NCI-H146 (cell line): ENCODE measurements around the gene EXT2.

Experiments
- DNase-seq: peaks from one replicate; lab custom pipeline; 2025; lab: John Stamatoyannopoulos, UW

The EXT2 gene

DNA sequence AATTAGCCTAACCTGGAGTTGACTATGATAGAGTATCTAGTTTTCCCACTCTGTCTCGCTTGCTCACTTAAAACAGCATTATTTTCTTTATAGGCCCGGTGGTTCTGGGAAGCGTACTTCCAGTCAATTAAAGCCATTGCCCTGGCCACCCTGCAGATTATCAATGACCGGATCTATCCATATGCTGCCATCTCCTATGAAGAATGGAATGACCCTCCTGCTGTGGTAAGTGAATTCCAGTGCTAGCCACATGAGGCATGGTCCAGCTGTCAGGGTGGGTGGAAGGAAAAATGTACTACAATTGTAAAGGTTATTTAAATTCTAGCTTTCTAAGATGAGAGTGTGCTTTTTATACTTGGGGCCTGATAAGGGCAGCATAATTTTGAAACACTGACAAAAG lies 76.0 kb downstream of the EXT2 start:
- peak; percentile 17 for DNase-seq

DNA sequence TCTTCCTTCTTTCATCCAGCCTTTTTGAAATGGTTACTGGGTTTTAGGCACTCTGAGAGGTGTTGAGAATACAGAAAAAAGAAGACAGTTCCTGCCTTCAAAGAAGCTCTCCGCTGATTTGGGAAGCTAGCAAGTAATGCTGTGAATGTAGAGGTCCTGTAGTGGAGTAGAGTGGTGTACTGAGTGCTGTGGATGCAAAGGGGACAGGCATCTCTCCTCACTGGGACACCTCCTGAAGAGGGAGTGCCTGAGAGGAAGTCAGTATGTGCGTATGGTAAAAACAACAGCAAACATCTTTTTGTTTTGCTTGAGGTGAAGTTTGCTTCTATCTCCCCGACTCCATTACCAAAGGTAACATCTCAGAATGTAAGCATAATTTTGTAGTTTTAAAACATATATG lies 77.5 kb downstream of the EXT2 start:
- DNase-seq, result no peak

DNA sequence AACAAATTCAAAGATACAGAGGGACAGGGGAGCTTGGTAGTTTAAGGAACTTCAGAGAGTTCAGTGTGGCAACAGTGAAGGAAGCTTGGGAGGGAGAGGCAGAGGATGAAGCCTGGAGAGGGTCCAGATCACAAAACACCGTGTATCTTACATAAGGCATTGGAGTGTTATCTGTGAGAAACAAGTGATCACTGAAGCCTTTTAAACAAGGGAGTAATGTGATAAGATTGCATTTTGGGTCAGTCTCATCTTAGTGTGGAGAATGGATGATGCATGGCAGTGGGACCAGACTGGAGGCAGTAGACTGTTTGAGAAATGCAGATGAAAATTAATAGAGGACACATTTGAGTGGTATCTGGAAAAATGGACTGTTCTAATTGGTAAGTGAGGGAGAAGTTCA lies 79.4 kb downstream of the EXT2 start:
- no peak for DNase-seq

DNA sequence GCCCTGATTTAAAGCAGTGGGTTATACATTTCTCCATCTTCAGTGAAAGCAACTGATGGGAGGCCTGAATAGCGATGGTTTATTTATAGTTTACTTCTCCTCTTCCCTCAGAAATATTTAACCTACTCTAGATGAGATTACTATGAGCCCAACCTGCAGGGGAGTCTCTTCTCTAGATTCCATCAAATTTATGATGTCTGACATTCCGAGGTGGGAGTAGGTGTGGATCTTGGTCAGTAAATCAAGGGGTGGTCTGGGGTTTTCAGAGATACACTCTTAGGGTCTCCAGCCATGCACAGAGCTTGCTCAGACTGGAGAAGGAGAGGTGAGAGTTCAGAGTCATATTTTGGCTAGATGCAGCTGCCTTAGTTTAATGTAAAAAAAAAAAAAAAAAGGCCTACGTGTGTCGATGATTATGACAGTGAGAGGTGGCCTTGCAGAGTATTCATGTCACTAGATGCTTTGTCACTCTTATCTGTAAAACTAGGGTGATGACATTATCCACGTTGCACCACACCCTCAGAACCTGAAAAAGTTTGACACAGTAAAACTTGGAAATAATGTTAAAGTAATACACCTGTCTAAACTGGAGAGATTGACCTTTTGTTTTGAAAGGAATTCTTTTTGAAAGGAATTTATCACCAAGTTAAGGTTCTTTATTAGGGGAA lies 81.2 kb downstream of the EXT2 start:
- DNase-seq, result no peak

DNA sequence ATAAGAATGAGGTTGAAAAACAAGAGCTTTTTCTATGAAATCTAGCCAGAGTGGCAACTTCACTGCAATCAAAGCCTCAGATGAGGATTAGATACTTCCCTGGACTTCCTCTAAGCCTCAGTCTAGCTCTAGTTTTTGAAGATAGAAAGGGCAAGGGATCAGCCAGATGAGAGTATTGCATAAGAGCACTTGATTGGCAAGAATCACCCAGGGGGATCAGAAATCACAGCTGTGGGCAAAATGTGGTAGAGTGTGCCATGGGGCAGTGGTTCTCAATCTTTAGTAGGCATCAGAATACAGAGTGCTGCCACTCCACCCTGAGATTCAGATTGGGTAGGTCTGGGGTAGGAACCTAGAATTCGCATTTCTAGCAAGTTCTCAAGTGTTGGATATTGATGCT lies 82.4 kb downstream of the EXT2 start:
- no peak for DNase-seq

DNA sequence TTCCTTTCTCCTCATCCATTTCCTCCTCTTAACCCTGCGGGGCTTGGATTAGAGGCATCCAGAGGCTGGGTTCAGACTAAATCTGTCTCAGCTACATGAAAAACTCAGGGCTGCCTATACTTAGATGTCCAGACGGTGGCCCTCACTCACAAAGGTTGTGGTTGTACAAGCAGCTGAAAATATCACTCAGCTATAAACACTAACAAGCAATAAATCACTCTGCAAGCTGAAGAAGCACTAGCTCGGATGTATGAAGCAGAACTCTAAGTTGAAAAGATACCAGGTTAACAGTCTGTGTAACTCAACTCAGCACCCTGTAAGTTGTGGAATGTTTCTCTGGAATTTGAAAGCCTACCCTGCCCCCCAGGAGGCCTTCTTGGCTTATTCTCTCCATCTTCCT lies 82.9 kb downstream of the EXT2 start:
- DNase-seq, result no peak

DNA sequence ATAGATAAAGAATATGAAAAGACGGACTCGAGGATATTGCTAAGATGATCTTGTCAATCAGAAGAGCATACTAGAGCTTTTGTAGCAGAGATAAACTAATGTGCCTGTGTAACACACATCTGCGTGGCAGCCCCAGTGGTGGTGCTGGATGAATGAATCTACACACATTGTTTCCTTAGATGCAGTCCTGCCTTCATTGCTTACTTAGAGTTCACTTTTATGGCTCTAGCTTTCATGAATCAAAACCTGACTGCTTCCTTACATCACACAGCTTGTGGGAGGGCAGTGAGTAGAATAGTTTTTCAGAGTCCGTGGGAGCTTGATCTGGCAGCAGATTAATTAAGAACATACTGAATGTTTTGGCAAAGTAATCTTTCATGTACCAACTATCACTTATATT lies 83.7 kb downstream of the EXT2 start:
- no peak for DNase-seq

DNA sequence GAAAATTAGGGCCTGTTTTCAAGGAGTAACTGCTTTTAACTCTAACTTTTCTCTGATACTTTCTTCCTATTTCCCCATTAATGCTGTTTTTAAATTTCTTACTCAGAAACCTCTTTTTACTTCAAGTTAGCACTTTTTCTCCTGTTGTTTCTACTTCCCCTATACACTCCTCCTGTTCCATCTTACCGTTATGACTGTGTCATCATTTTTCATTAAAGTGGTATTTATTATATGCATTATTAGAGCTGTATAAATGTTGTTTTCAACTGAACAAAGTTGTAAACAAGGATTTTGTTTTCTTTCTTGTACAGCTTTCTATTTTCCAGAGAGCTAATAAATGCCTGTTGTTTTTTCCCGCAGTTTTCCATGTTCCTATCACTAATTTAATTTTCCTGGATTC lies 84.6 kb downstream of the EXT2 start:
- DNase-seq, result no peak

DNA sequence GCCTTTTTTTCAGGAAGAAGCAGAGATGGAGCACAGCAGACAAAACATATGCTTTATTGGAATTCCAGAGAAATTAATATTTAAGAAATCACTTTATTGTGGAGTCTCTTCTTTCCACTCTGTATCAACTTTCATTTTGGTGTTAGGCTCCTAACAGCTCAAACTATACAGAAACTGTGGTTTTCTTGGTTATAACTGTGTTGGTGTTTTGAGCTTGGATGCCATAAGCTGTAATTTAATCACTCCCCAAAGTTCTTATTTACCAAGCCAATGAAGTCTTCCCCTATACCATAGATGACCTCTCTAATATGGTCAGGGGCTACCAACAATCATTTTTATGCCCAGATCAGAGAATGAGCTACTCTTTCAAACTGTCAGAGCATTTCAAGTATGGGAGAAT lies 90.0 kb downstream of the EXT2 start:
- no peak for DNase-seq

DNA sequence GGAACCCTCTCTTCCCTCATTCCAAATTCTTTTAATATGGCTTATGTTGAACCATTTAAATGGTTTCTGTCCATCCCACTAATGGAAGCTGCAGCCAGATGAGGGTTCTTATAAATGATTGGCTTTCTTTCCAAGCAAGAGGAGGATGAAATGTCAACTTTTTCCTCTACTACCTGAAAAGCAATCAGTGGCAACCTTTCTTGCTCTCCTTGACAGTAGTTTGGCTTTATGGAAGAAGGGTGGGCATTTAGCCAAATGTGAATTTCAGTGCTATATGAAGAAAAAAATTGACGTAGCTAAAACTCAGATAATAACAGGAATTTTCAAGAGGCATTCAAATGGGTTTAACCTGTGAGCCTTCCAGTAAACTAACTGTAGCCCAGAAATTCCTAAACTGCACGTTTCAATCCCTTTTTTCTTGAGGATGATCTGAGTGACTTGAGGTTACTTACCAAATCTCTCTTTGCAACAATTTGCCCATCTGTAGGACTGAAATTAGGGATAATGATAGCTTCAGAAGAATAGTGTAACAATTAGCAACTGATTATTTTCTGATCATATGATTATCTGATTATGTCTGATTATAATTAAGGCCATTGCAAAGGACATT lies 90.9 kb downstream of the EXT2 start:
- DNase-seq, result no peak

DNA sequence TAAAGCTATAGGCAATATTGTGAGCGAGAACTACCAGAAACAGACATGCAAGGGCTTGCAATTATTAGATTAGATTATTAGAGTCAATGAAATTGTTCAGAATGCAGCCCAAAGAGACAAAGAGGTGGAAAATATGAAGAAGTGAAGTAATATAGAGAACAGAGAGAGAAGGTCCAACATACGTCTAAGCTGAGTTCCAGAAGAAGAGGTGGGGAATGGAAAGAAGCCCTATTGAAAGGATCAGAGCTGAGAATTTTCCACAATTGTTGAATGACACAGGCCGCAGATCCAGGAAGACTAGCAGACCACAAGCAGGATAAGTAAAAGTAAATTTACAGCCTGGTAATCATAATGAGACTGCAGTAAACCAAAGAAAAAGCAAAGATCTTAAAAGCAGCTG lies 93.2 kb downstream of the EXT2 start:
- no peak for DNase-seq

DNA sequence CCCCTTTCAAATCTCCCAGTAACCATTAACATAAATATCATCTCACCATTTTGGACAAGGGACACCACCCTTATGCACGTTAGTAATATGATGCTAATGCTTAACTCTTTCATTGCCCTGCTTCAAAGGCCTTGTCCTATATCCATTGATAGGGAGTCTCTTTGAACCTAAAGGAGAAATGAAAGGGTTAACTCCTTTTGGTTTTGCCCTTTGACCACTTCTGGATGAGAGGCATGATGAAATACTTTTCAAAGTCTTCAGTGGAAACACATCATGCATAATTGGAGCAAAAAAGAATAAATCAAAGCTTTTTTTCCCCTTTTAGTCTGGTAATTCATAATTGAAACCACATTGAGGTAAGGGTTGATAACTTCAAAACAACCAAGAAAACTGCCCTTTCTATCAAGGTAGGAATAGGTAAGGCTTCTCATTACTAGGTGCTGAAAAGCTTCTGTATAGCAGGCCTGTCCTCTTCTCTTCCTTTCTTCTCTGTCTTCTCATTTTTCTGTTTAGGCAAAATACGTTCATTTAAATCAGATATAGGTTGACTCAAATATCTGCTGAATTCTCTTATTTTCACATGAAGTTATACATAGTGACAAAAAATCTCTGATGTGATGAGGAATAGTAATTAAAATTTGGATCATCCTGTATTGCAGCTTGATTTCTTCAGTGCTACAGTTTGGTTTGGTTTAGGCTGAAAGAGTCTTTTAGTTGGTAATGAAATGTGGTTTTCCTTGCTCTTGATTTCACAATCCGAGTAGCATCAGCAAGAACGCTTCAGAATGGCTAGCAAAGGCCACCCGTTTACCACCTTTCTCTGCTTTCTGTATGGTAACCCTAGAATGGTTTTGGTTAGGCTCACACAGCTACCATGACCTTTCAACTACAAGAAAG lies 94.8 kb downstream of the EXT2 start:
- no peak for DNase-seq

DNA sequence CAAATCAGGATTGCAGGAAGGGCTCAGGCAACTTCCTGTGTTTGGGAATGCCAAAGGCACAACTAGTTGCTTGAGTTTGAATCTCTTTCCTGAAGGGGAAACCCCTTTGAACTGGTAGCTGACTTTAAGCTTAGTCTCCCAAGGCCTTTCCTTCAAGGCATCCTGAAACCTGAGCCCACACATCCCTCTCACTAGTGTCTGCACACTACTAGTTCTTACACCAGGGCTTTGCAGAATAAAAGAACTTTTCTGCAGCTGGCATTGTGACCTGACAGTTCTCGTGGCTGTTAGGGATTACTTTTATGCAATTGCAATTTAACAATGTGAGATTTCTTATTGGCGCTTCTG lies 95.4 kb downstream of the EXT2 start:
- no peak for DNase-seq

DNA sequence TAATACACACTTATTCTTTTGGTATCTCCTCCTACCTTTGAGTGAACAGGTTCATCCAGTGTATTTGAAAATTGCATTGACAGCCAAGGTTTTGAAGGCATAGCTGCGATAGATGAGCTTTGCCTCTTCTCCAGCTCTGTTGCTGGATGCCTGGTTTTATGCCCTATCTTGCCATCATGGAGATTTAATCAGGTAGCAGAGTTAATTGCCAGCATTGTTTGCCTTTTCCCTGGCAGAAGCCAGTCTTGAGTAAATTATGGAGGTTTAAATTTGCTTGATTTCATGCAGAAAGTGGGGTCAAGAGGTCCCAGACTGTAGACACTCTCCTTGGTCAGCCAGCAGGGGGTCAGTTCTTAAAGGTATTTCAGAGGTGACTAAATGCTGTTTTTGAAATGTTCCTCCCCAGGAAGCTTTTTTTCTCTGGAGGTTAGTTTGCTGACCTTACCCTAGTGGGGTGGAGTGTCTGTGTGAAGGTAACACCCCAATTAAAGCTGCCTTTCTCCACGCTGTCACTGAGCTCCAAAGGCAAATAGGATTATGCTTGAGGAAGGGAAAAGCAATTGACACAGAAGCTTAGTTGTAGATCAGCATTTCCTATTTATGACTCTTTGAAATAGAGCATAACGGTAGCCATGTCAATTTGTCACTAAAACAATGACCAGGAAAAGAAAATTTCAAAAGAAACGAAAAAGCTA lies 96.0 kb downstream of the EXT2 start:
- peak; percentile 89 for DNase-seq

DNA sequence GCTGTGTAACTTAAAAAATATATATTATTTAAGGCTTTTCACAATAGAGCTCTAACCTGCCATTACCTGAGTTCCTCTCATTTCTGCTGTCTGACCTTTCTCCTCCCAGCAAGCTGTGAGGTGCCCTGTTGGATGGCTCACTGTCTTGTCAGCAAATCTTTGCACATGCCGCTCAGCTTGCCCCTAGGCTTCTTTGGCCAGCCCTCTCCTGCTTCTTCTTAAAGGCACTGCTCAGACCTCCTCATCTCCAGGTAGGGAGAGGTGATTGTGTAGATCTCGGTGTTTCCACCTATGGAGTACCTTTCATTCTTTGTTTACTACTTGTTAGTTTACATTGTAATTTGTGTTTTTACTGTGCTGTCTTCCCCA lies 96.5 kb downstream of the EXT2 start:
- DNase-seq, result no peak

DNA sequence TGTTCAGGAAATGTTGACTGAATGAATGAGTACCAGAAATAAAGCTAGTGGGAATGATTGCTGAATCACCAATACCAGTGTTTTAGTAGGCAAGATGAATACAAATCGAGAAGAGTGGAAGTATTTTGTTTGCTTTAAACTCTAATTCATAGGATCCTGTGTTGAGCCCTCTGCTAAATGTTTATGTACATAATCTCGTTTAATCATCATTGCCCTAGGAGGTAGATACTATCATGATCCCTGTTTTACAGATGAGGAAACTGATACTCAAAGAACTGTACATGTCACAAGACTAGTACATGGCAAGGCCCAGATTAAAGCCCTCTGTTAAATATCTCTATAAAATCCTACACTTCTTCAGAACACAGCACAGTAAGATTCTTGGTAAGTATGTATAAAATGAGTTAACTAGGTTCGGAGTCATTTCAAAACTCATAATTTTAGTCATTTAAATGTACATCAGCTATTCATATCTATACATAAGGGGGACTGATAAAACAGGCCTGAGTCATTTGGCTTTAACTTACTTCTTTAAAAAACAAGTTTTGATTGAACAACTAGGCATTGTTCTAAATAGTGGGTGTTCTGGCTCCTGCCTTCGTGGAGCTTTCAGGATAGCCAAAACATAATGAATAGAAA lies 97.1 kb downstream of the EXT2 start:
- no peak for DNase-seq

DNA sequence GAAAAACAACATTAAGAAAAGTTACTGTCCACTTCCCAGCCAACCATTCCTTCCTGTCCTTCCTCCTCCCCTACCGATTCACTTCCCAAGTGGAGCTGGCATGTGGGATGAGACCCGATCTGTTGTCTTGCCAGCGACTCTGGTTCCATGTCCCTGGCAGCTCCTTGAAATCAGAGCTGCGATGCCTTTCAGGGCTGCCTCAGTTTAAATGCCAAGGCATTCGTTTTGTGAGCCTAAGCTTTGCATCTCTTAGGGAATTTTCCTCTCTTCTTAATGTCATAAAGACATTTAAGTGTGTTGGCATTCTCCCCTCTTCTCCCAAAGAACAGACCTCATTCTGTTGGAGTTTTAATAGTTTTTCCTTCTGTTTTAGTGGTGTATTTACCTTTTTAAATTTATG lies 98.4 kb downstream of the EXT2 start:
- no peak for DNase-seq

DNA sequence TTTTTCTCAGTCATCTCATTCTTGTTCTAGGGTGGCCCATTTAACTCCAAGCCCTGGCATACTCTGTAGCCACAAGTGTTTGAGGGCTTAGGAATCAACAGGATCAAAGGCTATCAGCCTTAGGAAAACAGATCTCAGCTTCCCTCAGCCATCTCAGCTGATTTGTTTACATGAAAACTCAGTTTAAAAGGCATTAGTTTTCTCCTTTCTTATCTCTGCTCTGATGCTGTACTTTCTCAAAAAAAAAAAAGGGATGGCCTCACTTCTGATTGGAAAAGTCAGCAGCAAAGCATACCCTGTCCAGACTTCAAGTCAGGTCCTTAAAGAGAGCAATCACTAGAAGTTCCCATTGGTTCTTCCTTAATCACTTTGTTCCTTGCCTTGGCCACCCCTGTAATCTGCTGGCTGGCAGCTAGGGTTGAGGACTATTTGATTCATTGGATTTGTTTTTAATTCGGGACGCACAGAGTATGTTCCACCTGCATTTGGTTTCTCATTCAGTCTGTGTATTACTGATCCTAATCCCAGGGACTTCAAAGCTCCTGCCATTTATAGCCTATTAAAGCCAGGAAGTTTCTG lies 102.8 kb downstream of the EXT2 start:
- no peak for DNase-seq

DNA sequence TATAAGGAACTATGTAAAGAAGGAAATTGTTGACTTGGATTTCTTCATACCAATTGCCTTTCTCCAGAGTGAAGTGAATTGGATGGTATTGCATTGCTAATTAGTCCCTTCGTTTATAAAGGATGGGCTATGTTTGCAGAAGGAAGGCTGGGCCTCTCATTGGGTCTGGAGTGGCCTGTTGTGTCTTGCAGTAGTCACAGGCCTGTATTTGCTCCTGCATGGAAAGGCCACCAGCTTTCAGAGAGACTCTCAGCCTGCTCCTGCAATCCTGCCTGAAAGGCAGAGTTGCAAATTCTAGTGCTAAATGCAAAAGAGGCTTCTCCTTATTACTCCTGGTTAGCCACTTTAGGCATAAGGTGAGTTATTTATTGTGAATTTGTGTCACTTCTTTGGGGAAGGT lies 103.8 kb downstream of the EXT2 start:
- DNase-seq, result peak; percentile 27

DNA sequence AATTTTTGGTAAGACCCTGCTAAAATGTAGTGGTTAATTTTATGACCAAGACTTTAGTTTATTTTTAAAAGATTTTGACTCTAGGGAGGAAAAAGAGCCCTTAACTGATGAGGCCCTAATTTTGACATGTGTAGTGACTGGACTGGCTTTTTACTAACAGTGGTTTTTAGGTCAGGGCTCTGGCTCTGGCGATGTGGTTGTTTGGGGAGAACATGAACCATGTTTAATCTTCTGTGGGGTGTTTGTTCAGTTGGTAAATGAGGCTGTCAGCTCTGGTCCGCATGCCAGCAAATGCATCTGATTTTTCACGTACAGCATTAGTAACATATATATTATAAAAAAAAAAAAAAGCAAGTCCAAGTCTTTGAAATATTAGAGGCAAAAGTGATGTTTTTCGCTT lies 104.3 kb downstream of the EXT2 start:
- DNase-seq, result no peak

DNA sequence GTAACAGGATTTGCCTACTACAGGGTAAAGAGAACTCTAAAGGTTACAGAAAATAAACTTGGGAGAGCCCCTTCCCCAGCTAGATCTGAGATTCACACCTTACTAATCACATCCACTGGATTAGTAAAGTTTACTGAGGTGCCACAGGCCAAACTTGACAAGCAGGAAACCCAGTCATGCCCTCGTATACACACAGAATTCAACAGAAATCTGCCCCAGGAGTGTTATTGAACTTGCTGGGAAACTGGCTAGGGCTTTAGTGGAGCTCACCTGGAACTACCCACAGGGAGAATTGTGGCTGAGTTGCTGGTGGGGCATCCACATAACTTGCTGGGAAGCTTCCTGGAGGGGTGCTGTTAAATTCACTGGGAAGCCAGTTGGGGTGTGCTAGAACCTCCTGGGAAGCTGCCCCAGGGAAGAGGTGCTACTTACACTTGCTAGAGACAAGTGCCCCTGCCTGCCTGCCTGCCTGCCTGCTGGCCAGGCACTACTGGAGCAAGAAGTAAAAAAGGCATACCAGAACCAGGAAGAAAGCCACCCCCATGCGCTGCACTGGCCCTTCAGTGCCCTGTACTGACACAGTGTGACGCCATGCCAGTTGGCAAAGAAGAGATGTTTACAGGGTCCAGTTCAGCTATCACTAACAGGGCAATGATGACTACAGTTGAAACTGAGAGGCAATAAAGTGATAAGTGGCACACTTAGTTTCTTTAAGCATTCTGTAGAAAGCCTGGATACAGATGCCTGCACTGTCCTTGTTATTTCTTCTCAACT lies 108.0 kb downstream of the EXT2 start:
- DNase-seq, result no peak
